OCI-LY7 (cell line): ENCODE results near the gene MYOC.

Experiments
- EZH2phosphoT487 ChIP-seq: fragments of 200-600 bp; sonication (generic); IDR thresholded peaks from 2 replicates; pipeline ENCODE4 v1.6.1; 2018; ENCODE audit warnings: low read depth, borderline replicate concordance, mild to moderate bottlenecking, mixed run types, antibody characterized with exemption, low read length, moderate library complexity, mixed read lengths
- TF ChIP-seq, protein P1 (sequence below): fragments of 200-600 bp; sonication (generic); conservative IDR thresholded peaks from 2 replicates; pipeline ENCODE4 v1.5.1; 2014; ENCODE audit warnings: mild to moderate bottlenecking, antibody characterized with exemption, low read length, moderate library complexity, mixed read lengths

DNA sequence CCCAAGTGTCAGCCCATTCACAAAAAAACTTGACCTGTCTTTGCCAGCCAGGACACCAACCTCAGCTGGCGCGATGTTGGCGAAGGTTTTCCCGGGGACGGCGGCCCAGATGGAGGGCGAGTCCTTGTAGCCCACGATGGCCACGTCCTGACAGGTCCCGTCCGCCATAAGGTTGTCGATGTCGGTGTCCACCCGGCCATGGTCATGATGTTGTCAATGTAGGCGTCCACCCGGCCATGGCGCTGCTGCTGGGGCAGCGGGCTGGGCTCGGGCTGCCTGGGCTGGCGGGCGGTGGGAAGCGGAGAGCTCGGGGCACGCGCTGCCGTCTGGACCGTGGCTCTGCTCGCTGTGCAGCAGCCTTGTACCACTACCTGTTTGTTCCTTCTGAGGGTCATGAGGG lies 18.3 kb upstream of the MYOC start:
- TF ChIP-seq, protein P1, sequence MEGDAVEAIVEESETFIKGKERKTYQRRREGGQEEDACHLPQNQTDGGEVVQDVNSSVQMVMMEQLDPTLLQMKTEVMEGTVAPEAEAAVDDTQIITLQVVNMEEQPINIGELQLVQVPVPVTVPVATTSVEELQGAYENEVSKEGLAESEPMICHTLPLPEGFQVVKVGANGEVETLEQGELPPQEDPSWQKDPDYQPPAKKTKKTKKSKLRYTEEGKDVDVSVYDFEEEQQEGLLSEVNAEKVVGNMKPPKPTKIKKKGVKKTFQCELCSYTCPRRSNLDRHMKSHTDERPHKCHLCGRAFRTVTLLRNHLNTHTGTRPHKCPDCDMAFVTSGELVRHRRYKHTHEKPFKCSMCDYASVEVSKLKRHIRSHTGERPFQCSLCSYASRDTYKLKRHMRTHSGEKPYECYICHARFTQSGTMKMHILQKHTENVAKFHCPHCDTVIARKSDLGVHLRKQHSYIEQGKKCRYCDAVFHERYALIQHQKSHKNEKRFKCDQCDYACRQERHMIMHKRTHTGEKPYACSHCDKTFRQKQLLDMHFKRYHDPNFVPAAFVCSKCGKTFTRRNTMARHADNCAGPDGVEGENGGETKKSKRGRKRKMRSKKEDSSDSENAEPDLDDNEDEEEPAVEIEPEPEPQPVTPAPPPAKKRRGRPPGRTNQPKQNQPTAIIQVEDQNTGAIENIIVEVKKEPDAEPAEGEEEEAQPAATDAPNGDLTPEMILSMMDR, result no peak
- no peak for TF ChIP-seq EZH2phosphoT487
